ENCODE data around the gene SLC30A7. TPM values are rescaled to one million over a fixed set of nuclear protein-coding genes. Genes with fewer than 3 reads are reported as not detected.
"Not testable (repeated sequence)": the region's sequence is repeated elsewhere in the genome, so short reads cannot be mapped to it uniquely, and the experiment has no call there.

SLC30A7 gene, protein sequence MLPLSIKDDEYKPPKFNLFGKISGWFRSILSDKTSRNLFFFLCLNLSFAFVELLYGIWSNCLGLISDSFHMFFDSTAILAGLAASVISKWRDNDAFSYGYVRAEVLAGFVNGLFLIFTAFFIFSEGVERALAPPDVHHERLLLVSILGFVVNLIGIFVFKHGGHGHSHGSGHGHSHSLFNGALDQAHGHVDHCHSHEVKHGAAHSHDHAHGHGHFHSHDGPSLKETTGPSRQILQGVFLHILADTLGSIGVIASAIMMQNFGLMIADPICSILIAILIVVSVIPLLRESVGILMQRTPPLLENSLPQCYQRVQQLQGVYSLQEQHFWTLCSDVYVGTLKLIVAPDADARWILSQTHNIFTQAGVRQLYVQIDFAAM
- total RNA-seq: 14.2 TPM

DNA sequence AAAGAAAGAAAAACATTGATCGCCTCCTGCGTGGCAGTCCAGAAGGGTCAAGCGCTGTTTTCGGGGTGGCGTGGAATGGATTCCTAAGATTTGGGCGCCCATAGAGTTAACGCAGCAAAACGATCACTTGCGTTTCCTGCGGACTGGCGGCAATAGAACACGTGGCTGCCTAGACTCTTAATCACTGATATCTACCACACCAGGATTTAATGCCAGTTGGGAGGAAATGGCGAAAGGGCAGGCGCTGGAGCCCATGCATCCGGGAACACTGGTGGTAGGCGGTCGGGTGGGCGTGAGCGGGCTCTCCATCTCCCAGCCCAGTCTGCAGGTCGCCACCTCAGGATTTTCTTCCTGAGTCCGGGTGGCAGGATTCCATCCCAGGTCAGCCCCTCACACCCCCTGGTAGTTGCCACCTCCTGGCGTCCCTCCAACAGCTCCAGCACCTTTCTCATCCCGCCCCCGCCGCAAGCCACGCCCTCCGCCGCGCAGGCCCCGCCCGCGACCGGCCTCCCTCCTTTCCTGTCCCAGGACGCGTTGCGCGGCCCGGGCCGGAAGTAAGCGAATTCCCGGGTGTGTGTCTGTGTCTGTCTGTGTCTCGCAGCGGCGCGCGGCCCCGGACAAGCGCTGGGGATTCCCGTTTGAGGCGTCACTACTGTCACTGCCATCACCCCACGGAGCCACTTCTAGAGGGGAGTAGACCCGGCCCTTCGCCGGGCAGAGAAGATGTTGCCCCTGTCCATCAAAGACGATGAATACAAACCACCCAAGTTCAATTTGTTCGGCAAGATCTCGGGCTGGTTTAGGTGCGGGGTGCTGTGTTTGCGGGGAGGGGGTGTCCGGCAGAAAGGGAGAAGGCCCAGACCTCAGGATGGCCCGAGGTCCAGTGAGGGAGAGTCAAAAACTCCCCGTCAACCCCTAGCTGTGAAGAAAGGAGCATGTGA lies at the start of gene SLC30A7:
Gene SLC30A7 (plus strand): TSS at position 551 of the 941 bp plus-strand sequence. CDS start 173 bp downstream, at position 724.
- Histone ChIP-seq H3K9me3 (no peaks in the 10 kb centered on the region), H3K4me3 (peak within 1 kb of the TSS; percentile 86 to 90), H3K4me1 (peaks cover 27% of the 10 kb centered on the region), H3K36me3 (peaks cover 0 to 16% of the 10 kb centered on the region in 2 donors), H3K27me3 (no peaks in the 10 kb centered on the region), H3K27ac (peak within 1 kb of the TSS; percentile 93)
- intact Hi-C loops (cut with DNase I): no loop called here
- peak; percentile 94 to 97 for DNase-seq (ENCODE audit: extremely low spot score in 2 of 2)
- TF ChIP-seq, protein P1, sequence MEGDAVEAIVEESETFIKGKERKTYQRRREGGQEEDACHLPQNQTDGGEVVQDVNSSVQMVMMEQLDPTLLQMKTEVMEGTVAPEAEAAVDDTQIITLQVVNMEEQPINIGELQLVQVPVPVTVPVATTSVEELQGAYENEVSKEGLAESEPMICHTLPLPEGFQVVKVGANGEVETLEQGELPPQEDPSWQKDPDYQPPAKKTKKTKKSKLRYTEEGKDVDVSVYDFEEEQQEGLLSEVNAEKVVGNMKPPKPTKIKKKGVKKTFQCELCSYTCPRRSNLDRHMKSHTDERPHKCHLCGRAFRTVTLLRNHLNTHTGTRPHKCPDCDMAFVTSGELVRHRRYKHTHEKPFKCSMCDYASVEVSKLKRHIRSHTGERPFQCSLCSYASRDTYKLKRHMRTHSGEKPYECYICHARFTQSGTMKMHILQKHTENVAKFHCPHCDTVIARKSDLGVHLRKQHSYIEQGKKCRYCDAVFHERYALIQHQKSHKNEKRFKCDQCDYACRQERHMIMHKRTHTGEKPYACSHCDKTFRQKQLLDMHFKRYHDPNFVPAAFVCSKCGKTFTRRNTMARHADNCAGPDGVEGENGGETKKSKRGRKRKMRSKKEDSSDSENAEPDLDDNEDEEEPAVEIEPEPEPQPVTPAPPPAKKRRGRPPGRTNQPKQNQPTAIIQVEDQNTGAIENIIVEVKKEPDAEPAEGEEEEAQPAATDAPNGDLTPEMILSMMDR (IDR thresholded peaks at IDR 0.05): no peak
- peak in 1 of 2 donors; percentile 50 for TF ChIP-seq POLR2A (IDR thresholded peaks at IDR 0.05)
- peak; percentile 85 to 88 for TF ChIP-seq POLR2AphosphoS5 (IDR thresholded peaks at IDR 0.05; ENCODE audit: insufficient read depth in 1 of 2, low read depth in 1 of 2)

DNA sequence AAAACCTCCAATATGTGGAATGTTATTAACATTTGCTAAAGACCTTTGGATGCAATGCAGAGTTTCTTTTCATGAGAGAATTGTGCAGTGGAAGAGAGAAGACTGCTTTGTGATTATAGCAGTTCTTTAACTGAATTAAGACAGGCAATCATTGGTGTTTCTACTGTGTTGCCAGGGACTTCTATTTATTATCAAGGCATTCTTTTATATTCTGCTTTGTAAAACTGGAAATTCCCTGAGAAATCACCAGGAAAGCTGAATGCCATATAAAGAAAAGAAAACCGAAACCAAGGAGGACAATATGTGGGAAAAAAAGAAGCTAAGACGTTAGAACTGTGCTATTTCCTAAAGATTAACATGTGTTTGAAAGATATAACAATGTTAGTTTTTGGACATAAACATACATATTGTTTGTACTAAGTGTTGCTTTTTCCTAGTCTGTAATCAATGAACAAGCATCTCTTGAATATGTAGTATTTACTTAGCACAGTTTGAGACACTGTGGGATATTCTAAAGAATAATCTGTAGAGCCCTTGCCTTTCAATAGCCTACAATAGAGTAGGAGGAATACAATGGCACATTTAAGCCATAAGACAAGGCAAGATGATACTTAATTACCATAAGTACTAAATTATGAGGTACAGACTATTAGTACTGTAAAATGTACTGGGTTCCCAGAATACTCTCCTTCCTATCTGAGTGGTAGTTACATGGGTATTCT lies 48.4 kb upstream of the SLC30A7 start:
- TF ChIP-seq, protein P1 (IDR thresholded peaks at IDR 0.05): no peak
- TF ChIP-seq POLR2A (IDR thresholded peaks at IDR 0.05) (no peak), POLR2AphosphoS5 (IDR thresholded peaks at IDR 0.05; ENCODE audit: insufficient read depth in 1 of 2, low read depth in 1 of 2) (no peak)
- H3K36me3 ChIP-seq: no peaks in the 10 kb centered on the region
- H3K27ac ChIP-seq: no peak overlapping the region
- H3K4me1 ChIP-seq: no peaks in the 10 kb centered on the region
- H3K4me3 ChIP-seq: peak overlapping the region; percentile 5 to 12
- no peaks in the 10 kb centered on the region for H3K9me3 ChIP-seq
- H3K27me3 ChIP-seq: no peaks in the 10 kb centered on the region
- DNase-seq (ENCODE audit: extremely low spot score in 2 of 2): no peak
- intact Hi-C loops (cut with DNase I): no loop called here

DNA sequence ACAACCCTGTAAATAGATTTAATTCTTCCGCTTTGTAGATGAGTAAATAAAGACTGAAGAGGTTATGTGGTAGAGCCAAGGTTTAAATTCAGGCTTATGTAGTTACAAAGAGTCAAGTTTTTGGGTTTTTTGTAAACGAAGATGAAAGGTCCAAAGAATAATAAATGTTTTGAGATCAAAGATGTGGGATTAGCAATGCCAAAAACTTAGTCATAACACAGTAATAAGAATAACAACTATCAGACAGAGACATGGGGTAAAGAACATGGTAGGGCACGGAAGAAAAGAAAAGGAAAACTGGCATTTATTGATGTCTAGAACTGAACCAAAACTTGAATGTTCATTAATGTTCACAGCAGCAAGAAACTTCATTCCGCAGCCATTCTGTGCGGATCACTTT lies 44.2 kb upstream of the SLC30A7 start:
- no peak for TF ChIP-seq POLR2AphosphoS5 (IDR thresholded peaks at IDR 0.05; ENCODE audit: insufficient read depth in 1 of 2, low read depth in 1 of 2)
- TF ChIP-seq, protein P1 (IDR thresholded peaks at IDR 0.05): no peak
- TF ChIP-seq POLR2A (IDR thresholded peaks at IDR 0.05): no peak
- H3K27ac ChIP-seq: no peak overlapping the region
- intact Hi-C loops (cut with DNase I): no loop called here
- H3K4me1 ChIP-seq: no peaks in the 10 kb centered on the region
- H3K36me3 ChIP-seq: no peaks in the 10 kb centered on the region
- DNase-seq (ENCODE audit: extremely low spot score in 2 of 2): no peak
- H3K27me3 ChIP-seq: no peaks in the 10 kb centered on the region
- H3K4me3 ChIP-seq: no peak overlapping the region
- no peaks in the 10 kb centered on the region for H3K9me3 ChIP-seq

DNA sequence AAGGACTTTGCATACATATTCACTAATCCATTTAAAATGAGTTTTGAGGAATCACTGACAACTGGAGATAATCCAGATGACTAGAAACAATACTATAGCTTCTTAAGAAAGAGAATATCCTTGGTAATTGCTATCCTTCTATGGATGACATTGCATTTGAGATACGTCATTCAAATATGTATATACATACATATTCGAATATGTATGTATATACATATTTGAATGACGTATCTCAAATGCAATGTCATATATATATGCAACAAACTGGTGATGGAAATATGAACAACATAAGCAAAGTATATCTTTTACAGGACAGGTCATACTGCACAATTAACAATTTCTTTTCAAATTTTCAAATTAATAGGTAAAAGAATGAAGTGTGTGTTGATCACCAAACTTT lies 42.9 kb upstream of the SLC30A7 start:
- intact Hi-C loops (cut with DNase I): no loop called here
- TF ChIP-seq, protein P1 (IDR thresholded peaks at IDR 0.05): no peak
- TF ChIP-seq POLR2AphosphoS5 (IDR thresholded peaks at IDR 0.05; ENCODE audit: insufficient read depth in 1 of 2, low read depth in 1 of 2): no peak
- no peak for TF ChIP-seq POLR2A (IDR thresholded peaks at IDR 0.05)
- no peaks in the 10 kb centered on the region for H3K9me3 ChIP-seq

DNA sequence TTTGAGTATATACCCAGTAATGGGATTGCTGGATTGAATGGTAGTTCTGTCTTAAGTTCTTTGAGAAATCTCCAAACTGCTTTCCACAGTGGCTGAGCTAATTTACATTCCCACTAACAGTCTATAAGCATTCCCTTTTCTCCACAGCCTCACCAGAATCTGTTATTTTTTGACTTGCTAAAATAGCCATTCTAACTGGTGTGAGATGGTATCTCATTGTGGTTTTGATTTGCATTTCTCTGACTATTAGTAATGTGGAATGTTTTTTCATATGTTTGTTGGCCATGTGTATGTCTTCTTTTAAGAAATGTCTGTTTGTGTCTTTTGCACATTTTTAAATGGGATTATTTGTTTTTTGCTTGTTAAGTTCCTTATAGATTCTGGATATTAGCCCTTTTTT lies 40.8 kb upstream of the SLC30A7 start:
- H3K27me3 ChIP-seq; H3K36me3 ChIP-seq; H3K27ac ChIP-seq; H3K4me1 ChIP-seq; H3K4me3 ChIP-seq; H3K9me3 ChIP-seq; intact Hi-C loops (cut with DNase I); DNase-seq (ENCODE audit: extremely low spot score in 2 of 2): not testable (repeated sequence)

More for the DNA sequence above, 42.9 kb upstream of the SLC30A7 start:
- H3K27ac ChIP-seq: no peak overlapping the region
- no peaks in the 10 kb centered on the region for H3K4me1 ChIP-seq
- no peak overlapping the region for H3K4me3 ChIP-seq
- no peak for DNase-seq (ENCODE audit: extremely low spot score in 2 of 2)
- H3K27me3 ChIP-seq: no peaks in the 10 kb centered on the region
- no peaks in the 10 kb centered on the region for H3K36me3 ChIP-seq
